ENCODE measurements around the gene ELOVL6.

The ELOVL6 gene

GRCh38 chr4:110198435-110199416 lies at the start of gene ELOVL6:
ELOVL6 (minus strand) TSS chr4:110198615; CDS start chr4:110198335, 280 bp downstream.
- peak within 1 kb of the TSS; percentile 96 for H3K4me2 ChIP-seq

GRCh38 chr4:110248100-110248499 lies 49.7 kb upstream of the ELOVL6 start:
- Histone ChIP-seq H3K79me2 (ENCODE audit: insufficient read depth, low read depth) (no peaks in the 10 kb centered on the region), H2AFZ (ENCODE audit: low read depth) (no peak overlapping the region), H3K4me2 (no peak overlapping the region), H3K4me1 (ENCODE audit: low read depth, poor library complexity, severe bottlenecking) (no peaks in the 10 kb centered on the region), H3K27ac (no peak overlapping the region), H3K9ac (no peak overlapping the region), H3K27me3 (ENCODE audit: insufficient read depth, low read depth) (no peaks in the 10 kb centered on the region), H4K20me1 (ENCODE audit: insufficient read depth) (no peaks in the 10 kb centered on the region), H3K36me3 (ENCODE audit: insufficient read depth) (no peaks in the 10 kb centered on the region), H3K4me3 (IDR thresholded peaks at IDR 0.05; ENCODE audit: insufficient read depth, low read depth, low read length) (no peak overlapping the region)
- TF ChIP-seq CTCF (conservative IDR thresholded peaks at IDR 0.05; ENCODE audit: low read depth, low read length), result no peak

More at GRCh38 chr4:110198435-110199416, at the start of gene ELOVL6:
- no peaks in the 10 kb centered on the region for H3K27me3 ChIP-seq (ENCODE audit: insufficient read depth, low read depth)
- peaks cover 9% of the 10 kb centered on the region; the same call in 1 of the 2 replicates for H3K79me2 ChIP-seq (ENCODE audit: insufficient read depth, low read depth)
- peak within 1 kb of the TSS; percentile 31 for H3K4me3 ChIP-seq (IDR thresholded peaks at IDR 0.05; ENCODE audit: insufficient read depth, low read depth, low read length)
- peak within 1 kb of the TSS; percentile 86 for H3K9ac ChIP-seq
- H3K36me3 ChIP-seq (ENCODE audit: insufficient read depth), result no peaks in the 10 kb centered on the region
- H4K20me1 ChIP-seq (ENCODE audit: insufficient read depth), result no peaks in the 10 kb centered on the region
- H2AFZ ChIP-seq (ENCODE audit: low read depth), result peak within 1 kb of the TSS; percentile 90
- peaks cover 22% of the 10 kb centered on the region for H3K4me1 ChIP-seq (ENCODE audit: low read depth, poor library complexity, severe bottlenecking)
- H3K27ac ChIP-seq, result peak within 1 kb of the TSS; percentile 86
- TF ChIP-seq CTCF (conservative IDR thresholded peaks at IDR 0.05; ENCODE audit: low read depth, low read length), result no peak

- no peaks in the 10 kb centered on the region for H3K36me3 ChIP-seq (ENCODE audit: insufficient read depth)
- no peak overlapping the region for H3K27ac ChIP-seq
- no peak overlapping the region for H2AFZ ChIP-seq (ENCODE audit: low read depth)
- H3K79me2 ChIP-seq (ENCODE audit: insufficient read depth, low read depth), result no peaks in the 10 kb centered on the region
- H3K4me3 ChIP-seq (IDR thresholded peaks at IDR 0.05; ENCODE audit: insufficient read depth, low read depth, low read length), result no peak overlapping the region
- H3K4me1 ChIP-seq (ENCODE audit: low read depth, poor library complexity, severe bottlenecking), result no peaks in the 10 kb centered on the region
- H3K27me3 ChIP-seq (ENCODE audit: insufficient read depth, low read depth), result no peaks in the 10 kb centered on the region
- no peak overlapping the region for H3K4me2 ChIP-seq
- H3K9ac ChIP-seq, result no peak overlapping the region
- H4K20me1 ChIP-seq (ENCODE audit: insufficient read depth), result no peaks in the 10 kb centered on the region
- TF ChIP-seq CTCF (conservative IDR thresholded peaks at IDR 0.05; ENCODE audit: low read depth, low read length), result no peak
Measured at GRCh38 chr4:110247591-110247990, 49.2 kb upstream of the ELOVL6 start.

GRCh38 chr4:110245577-110245976 lies 47.2 kb upstream of the ELOVL6 start:
- Histone ChIP-seq H4K20me1 (ENCODE audit: insufficient read depth) (no peaks in the 10 kb centered on the region), H3K27me3 (ENCODE audit: insufficient read depth, low read depth) (no peaks in the 10 kb centered on the region), H3K27ac (no peak overlapping the region), H3K4me2 (no peak overlapping the region), H3K9ac (no peak overlapping the region), H3K4me1 (ENCODE audit: low read depth, poor library complexity, severe bottlenecking) (no peaks in the 10 kb centered on the region), H3K36me3 (ENCODE audit: insufficient read depth) (no peaks in the 10 kb centered on the region), H2AFZ (ENCODE audit: low read depth) (no peak overlapping the region), H3K4me3 (IDR thresholded peaks at IDR 0.05; ENCODE audit: insufficient read depth, low read depth, low read length) (no peak overlapping the region), H3K79me2 (ENCODE audit: insufficient read depth, low read depth) (no peaks in the 10 kb centered on the region)
- no peak for TF ChIP-seq CTCF (conservative IDR thresholded peaks at IDR 0.05; ENCODE audit: low read depth, low read length)

All from KMS-11 (cell line).